ENCODE data around the gene MVP.
"Not testable (repeated sequence)": the region's sequence is repeated elsewhere in the genome, so short reads cannot be mapped to it uniquely, and the experiment has no call there.

Gene MVP

GRCh38 chr16:29871822-29872546 is 51.7 kb downstream of the MVP start:
- no peak for DNase-seq (ENCODE audit: low read depth, low spot score)

- no peak for DNase-seq (ENCODE audit: low read depth, low spot score)
Measured at GRCh38 chr16:29873319-29873718, 53.1 kb downstream of the MVP start.

GRCh38 chr16:29875206-29875605 is 54.9 kb downstream of the MVP start:
- DNase-seq (ENCODE audit: low read depth, low spot score): no peak

GRCh38 chr16:29876217-29876593 is 55.9 kb downstream of the MVP start:
- no peak for DNase-seq (ENCODE audit: low read depth, low spot score)

- no peak for DNase-seq (ENCODE audit: low read depth, low spot score)
Measured at GRCh38 chr16:29876594-29877249, 56.5 kb downstream of the MVP start.

GRCh38 chr16:29877266-29877961 is 57.2 kb downstream of the MVP start:
- DNase-seq (ENCODE audit: low read depth, low spot score): no peak

- DNase-seq (ENCODE audit: low read depth, low spot score): no peak
Measured at GRCh38 chr16:29878172-29878571, 57.9 kb downstream of the MVP start.

- no peak for DNase-seq (ENCODE audit: low read depth, low spot score)
Measured at GRCh38 chr16:29881050-29881449, 60.8 kb downstream of the MVP start.

- DNase-seq (ENCODE audit: low read depth, low spot score): no peak
Measured at GRCh38 chr16:29883987-29884386, 63.7 kb downstream of the MVP start.

GRCh38 chr16:29889372-29889771 is 69.1 kb downstream of the MVP start:
- DNase-seq (ENCODE audit: low read depth, low spot score): not testable (repeated sequence)

GRCh38 chr16:29891525-29892457 is 71.5 kb downstream of the MVP start:
- no peak for DNase-seq (ENCODE audit: low read depth, low spot score)

GRCh38 chr16:29892458-29892813 is 72.2 kb downstream of the MVP start:
- no peak for DNase-seq (ENCODE audit: low read depth, low spot score)

GRCh38 chr16:29893553-29893952 is 73.3 kb downstream of the MVP start:
- DNase-seq (ENCODE audit: low read depth, low spot score): no peak

GRCh38 chr16:29894352-29894751 is 74.1 kb downstream of the MVP start:
- no peak for DNase-seq (ENCODE audit: low read depth, low spot score)

- DNase-seq (ENCODE audit: low read depth, low spot score): no peak
Measured at GRCh38 chr16:29896841-29897240, 76.6 kb downstream of the MVP start.

GRCh38 chr16:29897333-29897732 is 77.1 kb downstream of the MVP start:
- DNase-seq (ENCODE audit: low read depth, low spot score): no peak
